SK-N-SH treated with all-trans-retinoic acid at 6 μM for 48 hours (cell line): Measurements from ENCODE around the gene LCORL.

Experiments used
- ARNTL ChIP-seq: fragments of 450-650 bp; formaldehyde crosslinking; IDR thresholded peaks from 2 replicates; pipeline ENCODE4 v1.5.0; 2020; ENCODE audit warnings: low read depth, mild to moderate bottlenecking, moderate library complexity, borderline replicate concordance
- GLIS3 ChIP-seq: fragments of 250-450 bp; sonication (Bioruptor Pico); IDR thresholded peaks from 2 replicates; pipeline ENCODE4 v1.5.0; 2020; ENCODE audit warnings: mild to moderate bottlenecking, moderate library complexity
- OSR1 ChIP-seq: fragments of 250-450 bp; sonication (Bioruptor Pico); IDR thresholded peaks from 2 replicates; pipeline ENCODE4 v1.8.0; 2022; ENCODE audit warnings: moderate library complexity, mild to moderate bottlenecking, inconsistent platforms
- ZFP3 ChIP-seq: fragments of 250-450 bp; sonication (Bioruptor Pico); IDR thresholded peaks from 2 replicates; pipeline ENCODE4 v1.5.0; 2020; ENCODE audit warnings: mild to moderate bottlenecking, moderate library complexity
- ZNF565 ChIP-seq: fragments of 450-650 bp; formaldehyde crosslinking; conservative IDR thresholded peaks from 2 replicates; pipeline ENCODE4 v1.5.0; 2020; ENCODE audit warnings: low read depth, mild to moderate bottlenecking, moderate library complexity
- ZNF8 ChIP-seq: fragments of 450-650 bp; formaldehyde crosslinking; IDR thresholded peaks from 2 replicates; pipeline ENCODE4 v1.5.0; 2020; ENCODE audit warnings: mild to moderate bottlenecking, moderate library complexity
- TF ChIP-seq, protein P1 (sequence below): fragments of 250-450 bp; sonication (Bioruptor Pico); IDR thresholded peaks from 2 replicates; pipeline ENCODE4 v1.8.0; 2020; ENCODE audit warnings: mild to moderate bottlenecking, moderate library complexity, borderline replicate concordance
- TF ChIP-seq, protein P2 (sequence below): fragments of 250-450 bp; sonication (Bioruptor Pico); IDR thresholded peaks from 2 replicates; pipeline ENCODE4 v1.8.0; 2021; ENCODE audit warnings: low read depth, mild to moderate bottlenecking, moderate library complexity, borderline replicate concordance

DNA sequence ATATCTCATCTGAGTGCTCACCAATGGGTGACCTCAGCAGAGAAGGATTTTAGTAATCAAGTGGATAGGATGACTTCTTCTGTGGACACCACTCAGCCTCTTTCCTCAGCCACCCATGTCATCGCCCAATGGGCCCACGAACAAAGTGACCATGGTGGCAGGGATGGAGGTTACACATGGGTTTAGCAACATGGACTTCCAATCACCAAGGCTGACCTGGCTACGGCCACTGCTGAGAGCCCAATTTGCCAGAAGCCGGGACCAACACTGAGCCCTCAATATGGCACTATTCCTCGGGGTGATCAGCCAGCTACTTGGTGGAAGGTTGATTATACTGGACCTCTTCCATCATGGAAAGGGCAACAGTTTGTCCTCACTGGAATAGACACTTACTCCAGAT is 97.4 kb downstream of the LCORL start:
- TF ChIP-seq ZFP3 (CRISPR knock-in tag) (no peak), GLIS3 (no peak), ZNF565 (CRISPR knock-in tag) (no peak), ARNTL (CRISPR knock-in tag) (no peak), OSR1 (CRISPR knock-in tag) (no peak), ZNF8 (CRISPR knock-in tag) (no peak)
- TF ChIP-seq, protein P1, sequence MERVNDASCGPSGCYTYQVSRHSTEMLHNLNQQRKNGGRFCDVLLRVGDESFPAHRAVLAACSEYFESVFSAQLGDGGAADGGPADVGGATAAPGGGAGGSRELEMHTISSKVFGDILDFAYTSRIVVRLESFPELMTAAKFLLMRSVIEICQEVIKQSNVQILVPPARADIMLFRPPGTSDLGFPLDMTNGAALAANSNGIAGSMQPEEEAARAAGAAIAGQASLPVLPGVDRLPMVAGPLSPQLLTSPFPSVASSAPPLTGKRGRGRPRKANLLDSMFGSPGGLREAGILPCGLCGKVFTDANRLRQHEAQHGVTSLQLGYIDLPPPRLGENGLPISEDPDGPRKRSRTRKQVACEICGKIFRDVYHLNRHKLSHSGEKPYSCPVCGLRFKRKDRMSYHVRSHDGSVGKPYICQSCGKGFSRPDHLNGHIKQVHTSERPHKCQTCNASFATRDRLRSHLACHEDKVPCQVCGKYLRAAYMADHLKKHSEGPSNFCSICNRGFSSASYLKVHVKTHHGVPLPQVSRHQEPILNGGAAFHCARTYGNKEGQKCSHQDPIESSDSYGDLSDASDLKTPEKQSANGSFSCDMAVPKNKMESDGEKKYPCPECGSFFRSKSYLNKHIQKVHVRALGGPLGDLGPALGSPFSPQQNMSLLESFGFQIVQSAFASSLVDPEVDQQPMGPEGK (CRISPR knock-in tag): no peak
- TF ChIP-seq, protein P2, sequence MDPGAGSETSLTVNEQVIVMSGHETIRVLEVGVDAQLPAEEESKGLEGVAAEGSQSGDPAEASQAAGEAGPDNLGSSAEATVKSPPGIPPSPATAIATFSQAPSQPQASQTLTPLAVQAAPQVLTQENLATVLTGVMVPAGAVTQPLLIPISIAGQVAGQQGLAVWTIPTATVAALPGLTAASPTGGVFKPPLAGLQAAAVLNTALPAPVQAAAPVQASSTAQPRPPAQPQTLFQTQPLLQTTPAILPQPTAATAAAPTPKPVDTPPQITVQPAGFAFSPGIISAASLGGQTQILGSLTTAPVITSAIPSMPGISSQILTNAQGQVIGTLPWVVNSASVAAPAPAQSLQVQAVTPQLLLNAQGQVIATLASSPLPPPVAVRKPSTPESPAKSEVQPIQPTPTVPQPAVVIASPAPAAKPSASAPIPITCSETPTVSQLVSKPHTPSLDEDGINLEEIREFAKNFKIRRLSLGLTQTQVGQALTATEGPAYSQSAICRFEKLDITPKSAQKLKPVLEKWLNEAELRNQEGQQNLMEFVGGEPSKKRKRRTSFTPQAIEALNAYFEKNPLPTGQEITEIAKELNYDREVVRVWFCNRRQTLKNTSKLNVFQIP (CRISPR knock-in tag): no peak
